HepG2 (cell line): ENCODE results near the gene CEBPE. TPM values are rescaled to one million over a fixed set of nuclear protein-coding genes. Genes with fewer than 3 reads are reported as not detected.

Source experiments
- CEBPG ChIP-seq: IDR thresholded peaks from 2 replicates; pipeline ENCODE4 v1.6.1; 2016
- FOXC1 ChIP-seq: sonication (generic); formaldehyde crosslinking; IDR thresholded peaks from 2 replicates; pipeline ENCODE4 v1.8.0; 2022; ENCODE audit warnings: mild to moderate bottlenecking, missing genetic modification reagents, borderline replicate concordance
- HOXA3 ChIP-seq: sonication (generic); formaldehyde crosslinking; IDR thresholded peaks from 2 replicates; pipeline ENCODE4 v1.5.0; 2020; ENCODE audit warnings: missing genetic modification reagents
- HOXA7 ChIP-seq: sonication (generic); formaldehyde crosslinking; IDR thresholded peaks from 2 replicates; pipeline ENCODE4 v1.8.1; 2022; ENCODE audit warnings: mild to moderate bottlenecking, missing genetic modification reagents, moderate library complexity
- JARID2 ChIP-seq: sonication (generic); formaldehyde crosslinking; IDR thresholded peaks from 2 replicates; pipeline ENCODE4 v1.8.1; 2023; ENCODE audit warnings: missing genetic modification reagents, inconsistent platforms; ENCODE audit not compliant: insufficient replicate concordance
- KMT2A ChIP-seq: sonication (generic); formaldehyde crosslinking; IDR thresholded peaks from 2 replicates; pipeline ENCODE4 v1.4.0; 2020; ENCODE audit warnings: missing genetic modification reagents
- LCORL ChIP-seq, 2 experiments: fragments of 450-650 bp in 1 of 2; sonication (generic) in 1 of 2; formaldehyde crosslinking in 1 of 2; IDR thresholded peaks; 2 replicates each; pipeline versions ENCODE4 v1.5.0 to v1.6.1; 2017 to 2020; ENCODE audit warnings: antibody characterized with exemption in 1 of 2, missing genetic modification reagents in 1 of 2
- MAZ ChIP-seq, 2 experiments: sonication (generic) in 1 of 2; formaldehyde crosslinking in 1 of 2; IDR thresholded peaks; 2 replicates each; pipeline versions ENCODE4 v1.5.0 to v1.6.1; 2012 to 2020; ENCODE audit warnings: low read depth in 2 of 2, mild to moderate bottlenecking in 2 of 2, borderline replicate concordance in 1 of 2, improper control_type of control experiment in 1 of 2, low read length in 1 of 2, missing genetic modification reagents in 1 of 2, moderate library complexity in 1 of 2
- MNT ChIP-seq: fragments of 450-650 bp; IDR thresholded peaks from 2 replicates; pipeline ENCODE4 v1.6.1; 2016
- PRMT3 ChIP-seq: sonication (generic); formaldehyde crosslinking; IDR thresholded peaks from 2 replicates; pipeline ENCODE4 v1.8.1; 2022; ENCODE audit warnings: low read depth, mild to moderate bottlenecking, moderate library complexity, missing genetic modification reagents, borderline replicate concordance
- SMAD9 ChIP-seq: sonication (generic); formaldehyde crosslinking; IDR thresholded peaks from 2 replicates; pipeline ENCODE4 v1.5.1; 2020; ENCODE audit warnings: mild to moderate bottlenecking, missing genetic modification reagents
- SRSF9 ChIP-seq: fragments of 200-400 bp; formaldehyde crosslinking; IDR thresholded peaks from 2 replicates; pipeline ENCODE4 v1.6.1; 2018; ENCODE audit warnings: borderline replicate concordance, mild to moderate bottlenecking, low read depth, low read length; ENCODE audit not compliant: insufficient read depth, poor library complexity, severe bottlenecking
- ZBTB39 ChIP-seq: sonication (generic); formaldehyde crosslinking; IDR thresholded peaks from 2 replicates; pipeline ENCODE4 v1.5.0; 2020; ENCODE audit warnings: missing genetic modification reagents
- ZIK1 ChIP-seq: sonication (generic); formaldehyde crosslinking; IDR thresholded peaks from 2 replicates; pipeline ENCODE4 v1.5.0; 2020; ENCODE audit warnings: mild to moderate bottlenecking, low read depth, missing genetic modification reagents, borderline replicate concordance
- ZNF121 ChIP-seq: sonication (generic); formaldehyde crosslinking; IDR thresholded peaks from 2 replicates; pipeline ENCODE4 v1.5.0; 2020; ENCODE audit warnings: mild to moderate bottlenecking, missing genetic modification reagents
- ZNF136 ChIP-seq: sonication (generic); formaldehyde crosslinking; IDR thresholded peaks from 2 replicates; pipeline ENCODE4 v1.8.1; 2022; ENCODE audit warnings: low read depth, mild to moderate bottlenecking, moderate library complexity, missing genetic modification reagents
- ZNF570 ChIP-seq: sonication (generic); formaldehyde crosslinking; IDR thresholded peaks from 2 replicates; pipeline ENCODE4 v1.4.0; 2020; ENCODE audit warnings: mild to moderate bottlenecking, missing genetic modification reagents, borderline replicate concordance
- ZNF646 ChIP-seq: sonication (generic); formaldehyde crosslinking; IDR thresholded peaks from 2 replicates; pipeline ENCODE4 v1.9.0; 2021; ENCODE audit warnings: mild to moderate bottlenecking, missing genetic modification reagents
- polyA plus RNA-seq, 8 experiments: library from polyadenylated mRNA; depleted of rRNA in 3 of 8; stranded (reverse) in 7 of 8; unstranded in 1 of 8; fragments of >200 nt; fragmentation: Illumina TruSeq in 4 of 8; extraction: Trizol in 4 of 8; gene quantifications; 2 replicates each; pipeline versions ENCODE4 v1.2.1 to v1.2.3, GENCODE V29; 2011 to 2016; ENCODE audit warnings: low read depth in 4 of 8, missing spikeins in 1 of 8, mixed read lengths in 1 of 8; ENCODE audit not compliant: insufficient read depth in 1 of 8
- total RNA-seq, 5 experiments: library from RNA; depleted of rRNA; stranded (reverse); fragments of >200 nt; fragmentation: Illumina TruSeq; extraction: Trizol; gene quantifications; 2 replicates each; pipeline ENCODE4 v1.2.3, GENCODE V29; 2016; ENCODE audit warnings: low read depth in 1 of 5

The CEBPE gene
- total and polyA plus RNA-seq, 2 of the 13 experiments (the other 11 are each of a cell fraction or from before 2014, with no cell fraction given): 0.09 to 0.11 TPM

GRCh38 chr14:23120541-23121251 lies 1.6 kb upstream of the CEBPE start (continued):
- peak; percentile 69 for TF ChIP-seq CEBPG (CRISPR knock-in tag)
- TF ChIP-seq FOXC1 (CRISPR knock-in tag): peak; percentile 95
- TF ChIP-seq SMAD9 (CRISPR knock-in tag): no peak
- TF ChIP-seq SRSF9: no peak
- no peak for TF ChIP-seq ZBTB39 (CRISPR knock-in tag)
- TF ChIP-seq LCORL (IDR thresholded peaks at IDR 0.05): no peak
- peak; percentile 93 for TF ChIP-seq LCORL (CRISPR knock-in tag; IDR thresholded peaks at IDR 0.05)
- TF ChIP-seq PRMT3 (CRISPR knock-in tag): 0 out of 2 replicates have a peak, but pooled peaks have one; percentile 76
- TF ChIP-seq ZNF121: peak; percentile 80
- TF ChIP-seq ZNF646: no peak
- 0 out of 2 replicates have a peak, but pooled peaks have one; percentile 79 for TF ChIP-seq ZNF136 (CRISPR knock-in tag)
- no peak for TF ChIP-seq KMT2A (CRISPR knock-in tag)
- peak; percentile 99 for TF ChIP-seq JARID2
- no peak for TF ChIP-seq HOXA7 (CRISPR knock-in tag)
- TF ChIP-seq HOXA3 (CRISPR knock-in tag): peak; percentile 78; the same call in 1 of the 2 replicates
- no peak for TF ChIP-seq MNT
- peak; percentile 66; the same call in 1 of the 2 replicates for TF ChIP-seq MAZ (IDR thresholded peaks at IDR 0.05; ENCODE audit: borderline replicate concordance, low read depth, low read length)
- TF ChIP-seq MAZ (CRISPR knock-in tag; IDR thresholded peaks at IDR 0.05; ENCODE audit: low read depth): 0 out of 2 replicates have a peak, but pooled peaks have one; percentile 40
- TF ChIP-seq ZNF570 (CRISPR knock-in tag): no peak
- TF ChIP-seq ZIK1 (CRISPR knock-in tag): peak; percentile 79; the same call in 1 of the 2 replicates
